Measurements from ENCODE around the gene ZNF17.
"Not testable (repeated sequence)": the region's sequence is repeated elsewhere in the genome, so short reads cannot be mapped to it uniquely, and the experiment has no call there.

Gene ZNF17

GRCh38 chr19:57410877-57411671, at the start of gene ZNF17:
ZNF17 (plus strand) TSS chr19:57411161; CDS start chr19:57413616, 2,455 bp downstream.
- DNase-seq (ENCODE audit: low spot score), result peak; percentile 97

GRCh38 chr19:57362419-57362818, 48.5 kb upstream of the ZNF17 start:
- no peak for DNase-seq (ENCODE audit: low spot score)

GRCh38 chr19:57362997-57363687, 47.8 kb upstream of the ZNF17 start, which contains the start of the genes TRAPPC2B and ZNF547:
TRAPPC2B (plus strand) TSS chr19:57363551; CDS start chr19:57364834, 1,283 bp downstream.
ZNF547 (plus strand) TSS chr19:57363551; CDS start chr19:57368556, 5,005 bp downstream.
- DNase-seq (ENCODE audit: low spot score), result peak; percentile 96

DNA sequence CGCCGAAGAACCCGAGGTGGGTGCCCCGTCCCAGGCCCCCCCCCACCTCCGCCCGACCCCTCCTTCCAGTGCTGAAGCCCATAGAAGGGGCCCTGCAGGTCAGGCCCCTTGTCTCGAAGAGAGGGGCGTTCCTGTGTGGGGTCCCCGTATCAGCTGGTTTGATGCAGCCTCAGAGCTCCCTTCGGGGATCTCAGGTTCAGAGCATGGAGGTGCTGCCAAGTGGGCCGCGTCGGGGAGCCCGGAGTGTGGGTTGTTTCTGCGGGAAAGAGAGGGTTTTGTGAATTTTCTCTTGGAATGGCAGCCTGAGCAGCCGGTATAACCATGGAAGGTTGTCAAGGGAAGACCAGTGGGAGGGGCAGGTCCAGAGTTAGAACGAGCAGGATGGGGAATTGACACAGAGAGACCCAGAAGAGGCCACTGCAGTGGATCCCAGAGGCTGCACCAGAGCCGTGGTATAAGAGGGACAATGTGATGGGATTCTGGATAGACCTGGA, 47.2 kb upstream of the ZNF17 start:
- DNase-seq (ENCODE audit: low spot score), result peak; percentile 46

DNA sequence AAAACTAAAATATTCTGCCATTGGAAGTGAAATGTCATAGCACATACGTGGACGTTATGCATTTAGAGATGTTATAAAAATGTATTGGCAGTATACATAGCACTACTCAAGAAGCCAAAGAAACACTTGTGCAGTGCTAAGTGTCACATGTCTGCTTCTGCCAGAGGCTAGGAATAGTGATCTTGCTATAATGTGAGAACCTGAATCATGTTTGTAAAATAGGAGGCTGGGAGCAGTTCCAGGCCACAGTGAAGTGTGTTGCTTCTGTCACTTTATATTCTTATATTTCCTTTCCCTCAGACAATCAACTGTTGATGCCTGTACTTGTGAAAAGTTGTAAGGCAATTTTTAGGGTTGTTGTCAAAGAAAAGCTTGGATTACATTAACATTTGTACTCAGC, 44.2 kb upstream of the ZNF17 start:
- no peak for DNase-seq (ENCODE audit: low spot score)

DNA sequence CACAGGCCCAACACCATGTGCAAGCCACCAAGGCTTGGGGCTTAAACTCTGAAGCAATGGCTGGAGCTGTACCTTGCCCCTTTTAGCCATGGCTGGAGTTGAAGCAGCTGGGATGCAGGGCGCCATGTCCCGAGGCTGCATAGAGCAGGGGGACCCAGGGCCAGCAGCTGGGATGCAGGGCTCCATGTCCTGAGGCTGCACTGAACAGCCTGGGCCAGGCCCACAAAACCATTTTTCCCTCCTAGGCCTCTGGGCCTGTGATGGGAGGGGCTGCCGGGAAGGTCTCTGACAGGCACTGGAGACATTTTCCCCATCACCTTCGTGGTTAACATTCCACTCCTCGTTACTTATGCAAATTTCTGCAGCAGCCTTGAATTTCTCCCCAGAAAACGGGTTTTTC, 36.8 kb upstream of the ZNF17 start:
- no peak for DNase-seq (ENCODE audit: low spot score)

GRCh38 chr19:57374647-57375046, 36.3 kb upstream of the ZNF17 start:
- not testable (repeated sequence) for DNase-seq (ENCODE audit: low spot score)

GRCh38 chr19:57376151-57376550, 34.8 kb upstream of the ZNF17 start:
- no peak for DNase-seq (ENCODE audit: low spot score)

DNA sequence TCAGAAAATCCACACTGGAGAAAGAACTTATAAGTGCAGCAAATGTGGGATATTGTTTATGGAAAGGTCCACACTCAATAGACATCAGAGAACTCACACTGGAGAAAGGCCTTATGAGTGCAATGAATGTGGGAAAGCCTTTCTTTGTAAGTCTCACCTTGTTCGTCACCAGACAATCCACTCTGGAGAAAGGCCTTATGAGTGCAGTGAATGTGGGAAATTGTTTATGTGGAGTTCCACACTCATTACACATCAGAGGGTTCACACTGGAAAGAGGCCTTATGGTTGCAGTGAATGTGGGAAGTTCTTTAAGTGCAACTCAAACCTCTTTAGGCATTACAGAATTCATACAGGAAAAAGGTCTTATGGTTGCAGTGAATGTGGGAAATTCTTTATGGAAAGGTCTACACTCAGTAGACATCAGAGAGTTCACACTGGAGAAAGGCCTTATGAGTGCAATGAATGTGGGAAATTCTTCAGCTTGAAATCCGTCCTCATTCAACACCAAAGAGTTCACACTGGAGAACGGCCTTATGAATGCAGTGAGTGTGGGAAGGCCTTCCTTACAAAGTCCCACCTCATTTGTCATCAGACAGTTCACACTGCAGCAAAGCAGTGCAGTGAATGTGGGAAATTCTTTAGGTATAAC, 33.3 kb upstream of the ZNF17 start:
- no peak for DNase-seq (ENCODE audit: low spot score)

GRCh38 chr19:57380923-57381322, 30.0 kb upstream of the ZNF17 start:
- no peak for DNase-seq (ENCODE audit: low spot score)

DNA sequence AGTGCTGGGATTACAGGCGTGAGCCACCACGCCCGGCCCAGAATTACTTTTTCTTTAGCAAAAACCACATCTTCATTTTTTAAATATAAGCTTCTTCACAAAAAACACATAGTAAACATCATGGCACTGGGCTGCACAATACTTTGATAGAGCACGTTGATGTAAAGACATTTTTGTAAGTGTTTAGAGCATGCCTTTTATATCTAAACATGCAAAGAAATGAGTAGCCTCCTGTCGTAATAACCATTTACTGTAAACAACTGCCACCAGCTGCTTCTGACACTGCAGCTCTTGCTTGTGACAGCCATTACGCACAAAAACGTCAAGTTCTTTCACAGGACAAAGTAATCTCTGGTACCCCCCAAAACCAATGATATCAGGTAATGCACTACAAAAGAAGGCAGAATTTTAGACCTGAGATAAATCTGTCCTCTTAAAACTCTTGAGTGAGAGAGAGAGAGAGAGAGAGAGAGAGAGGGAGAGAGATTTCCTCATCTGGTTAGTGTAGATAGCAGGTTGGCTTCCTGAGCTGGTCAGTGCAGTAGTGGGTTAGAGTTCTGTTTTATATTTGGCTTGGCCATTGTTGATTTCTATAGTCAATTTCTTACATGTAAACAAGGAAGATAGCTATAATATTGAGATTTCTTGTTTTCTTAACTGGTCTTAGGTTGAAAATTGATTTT, 28.0 kb upstream of the ZNF17 start:
- DNase-seq (ENCODE audit: low spot score), result no peak

DNA sequence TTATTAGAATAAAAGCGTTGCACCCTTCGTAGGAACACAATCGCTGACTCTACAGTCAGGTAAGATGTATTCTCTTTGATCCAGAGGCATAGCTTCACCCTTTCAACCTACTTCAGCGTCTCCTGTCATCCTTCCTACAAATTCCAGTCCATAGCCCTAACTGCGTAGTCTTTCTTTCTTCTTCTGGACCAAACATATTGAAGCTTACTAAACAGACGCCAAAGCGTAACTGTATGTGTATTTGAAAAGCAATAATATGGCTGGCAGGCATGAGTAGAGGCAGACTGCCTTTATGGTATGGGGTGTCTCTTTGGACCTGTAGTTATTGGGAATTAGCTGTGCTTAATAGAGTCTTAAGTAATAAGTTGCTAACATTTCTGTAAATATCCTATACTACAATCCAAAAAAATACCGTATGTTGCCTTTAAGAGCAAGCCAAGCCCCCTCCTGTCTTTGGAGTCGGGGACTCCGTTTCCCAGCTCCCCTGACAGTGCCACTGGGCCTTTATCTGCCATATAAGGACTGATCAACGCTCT, 21.7 kb upstream of the ZNF17 start:
- no peak for DNase-seq (ENCODE audit: low spot score)

GRCh38 chr19:57389730-57390598, 21.0 kb upstream of the ZNF17 start, which contains the start of gene ZNF548:
ZNF548 (plus strand) TSS chr19:57389854; CDS start chr19:57390100, 246 bp downstream.
- DNase-seq (ENCODE audit: low spot score), result peak; percentile 96

DNA sequence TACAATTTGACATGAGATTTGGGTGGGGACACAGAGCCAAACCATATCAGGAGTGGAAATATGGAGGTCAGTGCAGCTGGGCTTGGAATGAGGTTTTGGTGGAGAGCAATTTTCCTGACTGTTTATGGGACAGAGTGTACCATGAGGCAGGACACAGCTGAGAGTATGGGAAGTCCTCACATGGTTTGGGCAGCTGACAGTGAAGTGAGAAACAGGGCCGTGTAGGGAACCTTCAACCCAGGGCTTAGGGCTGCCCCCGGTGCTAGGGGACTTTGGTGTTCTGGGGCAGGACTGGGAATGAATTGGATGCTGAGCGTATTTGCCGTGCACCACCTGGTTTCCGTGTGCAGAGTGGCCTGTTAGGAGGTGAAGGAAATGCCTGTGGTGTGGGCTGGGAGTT, 15.3 kb upstream of the ZNF17 start:
- no peak for DNase-seq (ENCODE audit: low spot score)

GRCh38 chr19:57398868-57399267, 12.1 kb upstream of the ZNF17 start:
- DNase-seq (ENCODE audit: low spot score), result no peak

GRCh38 chr19:57403737-57404563, 7.0 kb upstream of the ZNF17 start:
- DNase-seq (ENCODE audit: low spot score), result no peak

DNA sequence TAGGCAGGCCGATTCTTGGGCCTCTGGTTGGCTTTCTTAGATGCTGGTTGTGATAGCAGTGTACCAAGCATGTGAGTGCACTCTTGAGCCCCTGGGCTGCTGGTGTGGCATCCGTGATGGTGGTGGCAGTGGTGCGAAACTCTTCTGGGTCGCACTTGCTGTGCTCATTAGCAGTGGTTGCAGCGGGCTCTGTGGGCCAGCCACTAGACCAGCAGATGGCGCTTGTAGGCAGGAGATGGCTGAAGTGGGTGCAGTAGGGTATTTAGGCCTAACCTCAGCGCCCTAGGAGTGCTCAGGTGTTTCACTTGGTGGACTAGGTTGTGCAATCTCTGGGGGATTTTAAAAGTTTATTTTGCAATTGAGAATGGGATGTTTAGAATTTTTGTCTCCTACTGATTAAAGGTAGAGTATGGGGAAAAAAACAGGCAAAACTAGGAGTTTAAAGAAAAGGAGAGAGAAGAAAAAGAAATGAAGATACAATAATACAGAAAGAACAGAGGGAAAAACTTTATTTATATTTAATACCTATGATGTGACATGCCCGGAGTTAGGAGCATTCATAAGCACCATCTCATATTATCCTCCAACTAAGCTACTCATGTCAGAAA, 4.3 kb upstream of the ZNF17 start:
- DNase-seq (ENCODE audit: low spot score), result peak; percentile 85

DNA sequence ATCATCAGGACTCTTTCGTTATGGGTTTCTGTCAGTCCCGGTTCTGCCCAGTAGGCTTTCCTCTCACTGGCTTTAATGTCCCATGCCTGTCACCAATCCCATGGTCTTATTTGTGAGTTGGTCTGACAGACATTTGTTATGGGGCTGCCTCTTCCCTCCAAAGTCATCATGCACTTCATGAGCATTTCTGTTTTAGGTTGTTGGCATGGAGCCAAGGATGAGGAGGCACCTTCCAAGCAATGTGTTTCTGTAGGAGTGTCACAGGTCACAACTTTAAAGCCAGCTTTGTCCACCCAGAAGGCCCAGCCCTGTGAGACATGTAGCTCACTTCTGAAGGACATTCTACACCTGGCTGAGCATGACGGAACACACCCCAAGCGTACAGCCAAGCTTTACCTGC, 8.5 kb downstream of the ZNF17 start:
- DNase-seq (ENCODE audit: low spot score), result no peak

GRCh38 chr19:57421037-57421436, 10.1 kb downstream of the ZNF17 start:
- DNase-seq (ENCODE audit: low spot score), result no peak

All from AG20443 (cell line).